Measurements from ENCODE around the gene DIS3L.

The DIS3L gene

GRCh38 chr15:66270932-66271331 lies 22.4 kb upstream of the DIS3L start:
- Histone ChIP-seq H3K27ac (no peak overlapping the region), H3K27me3 (replicated peaks) (peaks cover 3% of the 10 kb centered on the region), H3K4me3 (ENCODE audit: low read depth, low read length) (no peak overlapping the region), H3K36me3 (replicated peaks) (no peaks in the 10 kb centered on the region)
- in situ Hi-C loops (cut with HindIII; ENCODE audit: low pct_ligation_motif_present, low sequenced_read_pairs): no loop called here
- TF ChIP-seq, protein P1, sequence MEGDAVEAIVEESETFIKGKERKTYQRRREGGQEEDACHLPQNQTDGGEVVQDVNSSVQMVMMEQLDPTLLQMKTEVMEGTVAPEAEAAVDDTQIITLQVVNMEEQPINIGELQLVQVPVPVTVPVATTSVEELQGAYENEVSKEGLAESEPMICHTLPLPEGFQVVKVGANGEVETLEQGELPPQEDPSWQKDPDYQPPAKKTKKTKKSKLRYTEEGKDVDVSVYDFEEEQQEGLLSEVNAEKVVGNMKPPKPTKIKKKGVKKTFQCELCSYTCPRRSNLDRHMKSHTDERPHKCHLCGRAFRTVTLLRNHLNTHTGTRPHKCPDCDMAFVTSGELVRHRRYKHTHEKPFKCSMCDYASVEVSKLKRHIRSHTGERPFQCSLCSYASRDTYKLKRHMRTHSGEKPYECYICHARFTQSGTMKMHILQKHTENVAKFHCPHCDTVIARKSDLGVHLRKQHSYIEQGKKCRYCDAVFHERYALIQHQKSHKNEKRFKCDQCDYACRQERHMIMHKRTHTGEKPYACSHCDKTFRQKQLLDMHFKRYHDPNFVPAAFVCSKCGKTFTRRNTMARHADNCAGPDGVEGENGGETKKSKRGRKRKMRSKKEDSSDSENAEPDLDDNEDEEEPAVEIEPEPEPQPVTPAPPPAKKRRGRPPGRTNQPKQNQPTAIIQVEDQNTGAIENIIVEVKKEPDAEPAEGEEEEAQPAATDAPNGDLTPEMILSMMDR (IDR thresholded peaks at IDR 0.05; ENCODE audit: low read depth, low read length, missing control alignments): no peak
- no peak for DNase-seq

DNA sequence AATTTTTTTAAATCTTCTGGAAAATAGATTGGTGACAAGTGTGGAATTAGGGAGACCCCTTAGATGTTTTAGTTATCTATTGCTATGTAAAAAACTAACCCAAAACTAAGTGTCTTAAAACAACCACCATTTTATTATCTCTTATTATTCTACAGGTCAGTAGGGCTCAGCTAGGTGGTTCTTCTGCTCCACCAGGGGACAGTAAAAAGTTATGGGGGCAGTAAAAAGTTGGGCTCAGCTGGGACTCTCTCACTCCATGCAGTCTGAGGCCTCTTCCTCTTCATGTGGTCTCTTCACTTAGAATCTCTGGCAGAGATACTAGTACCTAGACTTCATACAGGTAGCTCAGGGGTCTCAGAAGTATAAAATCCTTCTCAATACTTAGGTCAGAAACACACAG lies 18.0 kb upstream of the DIS3L start:
- Histone ChIP-seq H3K36me3 (replicated peaks) (no peaks in the 10 kb centered on the region), H3K4me3 (ENCODE audit: low read depth, low read length) (no peak overlapping the region), H3K27ac (no peak overlapping the region), H3K27me3 (replicated peaks) (peaks cover 2% of the 10 kb centered on the region)
- TF ChIP-seq, protein P1 (IDR thresholded peaks at IDR 0.05; ENCODE audit: low read depth, low read length, missing control alignments): no peak
- DNase-seq: no peak
- in situ Hi-C loops (cut with HindIII; ENCODE audit: low pct_ligation_motif_present, low sequenced_read_pairs): no loop called here

- Histone ChIP-seq H3K36me3 (replicated peaks) (no peaks in the 10 kb centered on the region), H3K27ac (no peak overlapping the region), H3K27me3 (replicated peaks) (peaks cover 2% of the 10 kb centered on the region), H3K4me3 (ENCODE audit: low read depth, low read length) (no peak overlapping the region)
- in situ Hi-C loops (cut with HindIII; ENCODE audit: low pct_ligation_motif_present, low sequenced_read_pairs): no loop called here
- no peak for DNase-seq
- TF ChIP-seq, protein P1 (IDR thresholded peaks at IDR 0.05; ENCODE audit: low read depth, low read length, missing control alignments): no peak
These were observed 16.8 kb upstream of the DIS3L start for GRCh38 chr15:66276546-66276945.

GRCh38 chr15:66278056-66278455 lies 15.3 kb upstream of the DIS3L start:
- in situ Hi-C loops (cut with HindIII; ENCODE audit: low pct_ligation_motif_present, low sequenced_read_pairs): no loop called here
- DNase-seq: no peak
- Histone ChIP-seq H3K4me3 (ENCODE audit: low read depth, low read length) (no peak overlapping the region), H3K27me3 (replicated peaks) (peaks cover 2% of the 10 kb centered on the region), H3K36me3 (replicated peaks) (no peaks in the 10 kb centered on the region), H3K27ac (no peak overlapping the region)
- TF ChIP-seq, protein P1 (IDR thresholded peaks at IDR 0.05; ENCODE audit: low read depth, low read length, missing control alignments): no peak

DNA sequence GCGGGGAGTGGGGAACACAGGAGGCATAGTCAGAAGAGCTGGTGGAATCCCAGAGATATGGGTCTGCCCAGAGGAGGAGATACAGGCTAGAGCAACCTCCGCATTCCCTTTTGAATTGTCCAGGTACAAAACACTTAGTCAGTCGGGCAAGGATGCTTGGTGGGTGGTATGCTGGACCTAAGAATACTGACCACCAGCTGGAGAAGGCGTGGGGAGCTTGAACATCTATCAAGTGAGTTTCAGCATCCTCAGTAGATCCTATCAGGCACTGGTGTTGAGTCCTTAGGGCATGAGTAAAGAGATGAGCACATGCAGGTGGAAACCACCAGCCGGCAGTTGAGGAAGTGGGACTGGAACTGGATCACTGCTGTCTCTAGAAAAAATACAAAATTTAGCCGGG lies 14.7 kb upstream of the DIS3L start:
- in situ Hi-C loops (cut with HindIII; ENCODE audit: low pct_ligation_motif_present, low sequenced_read_pairs): no loop called here
- no peak overlapping the region for H3K4me3 ChIP-seq (ENCODE audit: low read depth, low read length)
- TF ChIP-seq, protein P1 (IDR thresholded peaks at IDR 0.05; ENCODE audit: low read depth, low read length, missing control alignments): no peak
- H3K27me3 ChIP-seq (replicated peaks): peaks cover 2% of the 10 kb centered on the region
- DNase-seq: no peak
- no peak overlapping the region for H3K27ac ChIP-seq
- H3K36me3 ChIP-seq (replicated peaks): no peaks in the 10 kb centered on the region

GRCh38 chr15:66284271-66284670 lies 9.1 kb upstream of the DIS3L start:
- in situ Hi-C loops (cut with HindIII; ENCODE audit: low pct_ligation_motif_present, low sequenced_read_pairs): no loop called here
- no peak overlapping the region for H3K27ac ChIP-seq
- H3K4me3 ChIP-seq (ENCODE audit: low read depth, low read length): no peak overlapping the region
- peaks cover 2% of the 10 kb centered on the region for H3K27me3 ChIP-seq (replicated peaks)
- H3K36me3 ChIP-seq (replicated peaks): no peaks in the 10 kb centered on the region
- no peak for DNase-seq
- TF ChIP-seq, protein P1 (IDR thresholded peaks at IDR 0.05; ENCODE audit: low read depth, low read length, missing control alignments): no peak
